Testis (tissue), 3 donors: ENCODE results near the gene TDRD12. TPM values are rescaled to one million over a fixed set of nuclear protein-coding genes. Genes with fewer than 3 reads are reported as not detected.

Source experiments
- DNase-seq: peaks from one replicate; pipeline ENCODE4 v3.0.0-alpha.2; 2019
- H3K27ac ChIP-seq, 2 donors: fragments of 200-600 bp; sonication (generic); one replicate each; pipeline ENCODE4 v1.5.1; 2019
- H3K27me3 ChIP-seq: fragments of 200-600 bp; sonication (generic); one replicate; pipeline ENCODE4 v1.5.1; 2019
- H3K36me3 ChIP-seq: fragments of 200-600 bp; sonication (generic); one replicate; pipeline ENCODE4 v1.5.1; 2017; ENCODE audit warnings: low read depth; ENCODE audit errors: missing control alignments
- H3K4me1 ChIP-seq: fragments of 200-600 bp; sonication (generic); one replicate; pipeline ENCODE4 v1.5.1; 2019
- H3K4me3 ChIP-seq, 2 donors: fragments of 200-600 bp; sonication (generic); one replicate each; pipeline ENCODE4 v1.5.1; 2017 to 2019
- H3K9me3 ChIP-seq: fragments of 200-600 bp; sonication (generic); one replicate; pipeline ENCODE4 v1.5.1; 2017
- POLR2A ChIP-seq: fragments of 450-650 bp; IDR thresholded peaks from one replicate; pipeline ENCODE4 v1.6.1; 2017; ENCODE audit warnings: antibody characterized with exemption, mild to moderate bottlenecking, moderate library complexity
- WGBS, 2 donors: methylation state at CpG; one replicate each; pipeline ENCODE4 v1.1.5; 2018; 5-methylcytosine and 5-hydroxymethylcytosine counted together
- intact Hi-C: fragments of 100-400 bp; cut with DNase I; formaldehyde crosslinking; loops from one replicate; pipeline ENCODE4 v1.15.1; 2023; ENCODE audit warnings: low total_unique reads
- polyA plus RNA-seq: library from polyadenylated mRNA; stranded (reverse); fragments of 350-450 nt; fragmentation: Illumina TruSeq; extraction: RNeasy Lipid Tissue Mini Kit (QIAGEN cat#74804); gene quantifications from one replicate; pipeline ENCODE4 v1.2.3, GENCODE V29; 2014; ENCODE audit warnings: low read depth, low replicate concordance; ENCODE audit not compliant: insufficient read depth
- total RNA-seq, 2 donors: library from RNA; depleted of rRNA; stranded (reverse); fragments of >200 nt; gene quantifications; one replicate each; pipeline ENCODE4 v1.2.3, GENCODE V29; 2016
- TF ChIP-seq, protein P1 (sequence below), 3 experiments: fragments of 450-650 bp in 2 of 3; fragments of 200-600 bp in 1 of 3; sonication (generic) in 1 of 3; IDR thresholded peaks; one replicate each; pipeline ENCODE4 v1.5.1; 2016 to 2019; ENCODE audit warnings: antibody characterized with exemption in 3 of 3, mild to moderate bottlenecking in 2 of 3, moderate library complexity in 1 of 3

TDRD12 gene
- total and polyA plus RNA-seq, 3 donors from 2014 or later = 24.3 to 33.4 (median 30.6) TPM

DNA sequence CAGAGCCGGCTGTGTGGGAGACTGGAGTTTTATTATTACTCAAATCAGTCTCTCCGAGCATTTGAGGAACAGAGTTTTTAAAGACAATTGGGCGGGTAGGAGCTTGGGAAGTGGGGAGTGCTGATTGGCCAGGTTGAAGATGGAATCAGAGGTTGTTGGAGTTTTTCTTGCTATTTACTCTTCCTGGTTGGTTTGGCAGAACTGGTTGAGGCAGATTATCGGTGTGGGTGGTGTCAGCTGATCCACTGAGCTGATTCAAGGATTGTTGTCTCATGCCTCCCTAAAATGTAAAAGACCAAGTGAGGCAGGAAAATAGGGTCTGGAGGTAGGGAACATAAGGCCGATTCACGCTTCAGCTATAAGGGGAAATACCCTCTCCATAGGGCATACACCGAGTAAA, 1.3 kb upstream of the TDRD12 start:
- intact Hi-C loops = no loop called here
- TF ChIP-seq, protein P1, sequence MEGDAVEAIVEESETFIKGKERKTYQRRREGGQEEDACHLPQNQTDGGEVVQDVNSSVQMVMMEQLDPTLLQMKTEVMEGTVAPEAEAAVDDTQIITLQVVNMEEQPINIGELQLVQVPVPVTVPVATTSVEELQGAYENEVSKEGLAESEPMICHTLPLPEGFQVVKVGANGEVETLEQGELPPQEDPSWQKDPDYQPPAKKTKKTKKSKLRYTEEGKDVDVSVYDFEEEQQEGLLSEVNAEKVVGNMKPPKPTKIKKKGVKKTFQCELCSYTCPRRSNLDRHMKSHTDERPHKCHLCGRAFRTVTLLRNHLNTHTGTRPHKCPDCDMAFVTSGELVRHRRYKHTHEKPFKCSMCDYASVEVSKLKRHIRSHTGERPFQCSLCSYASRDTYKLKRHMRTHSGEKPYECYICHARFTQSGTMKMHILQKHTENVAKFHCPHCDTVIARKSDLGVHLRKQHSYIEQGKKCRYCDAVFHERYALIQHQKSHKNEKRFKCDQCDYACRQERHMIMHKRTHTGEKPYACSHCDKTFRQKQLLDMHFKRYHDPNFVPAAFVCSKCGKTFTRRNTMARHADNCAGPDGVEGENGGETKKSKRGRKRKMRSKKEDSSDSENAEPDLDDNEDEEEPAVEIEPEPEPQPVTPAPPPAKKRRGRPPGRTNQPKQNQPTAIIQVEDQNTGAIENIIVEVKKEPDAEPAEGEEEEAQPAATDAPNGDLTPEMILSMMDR (IDR thresholded peaks at IDR 0.05) = no peak
- no peak for TF ChIP-seq POLR2A
- WGBS, 2 donors = 89 to 90% methylated on average over 7 of the region's 7 CpGs
- Histone ChIP-seq H3K27ac (no peak overlapping the region), H3K27me3 (no peaks in the 10 kb centered on the region), H3K9me3 (no peaks in the 10 kb centered on the region), H3K4me1 (no peaks in the 10 kb centered on the region), H3K4me3 (no peak overlapping the region), H3K36me3 (no peaks in the 10 kb centered on the region)
- no peak for DNase-seq

DNA sequence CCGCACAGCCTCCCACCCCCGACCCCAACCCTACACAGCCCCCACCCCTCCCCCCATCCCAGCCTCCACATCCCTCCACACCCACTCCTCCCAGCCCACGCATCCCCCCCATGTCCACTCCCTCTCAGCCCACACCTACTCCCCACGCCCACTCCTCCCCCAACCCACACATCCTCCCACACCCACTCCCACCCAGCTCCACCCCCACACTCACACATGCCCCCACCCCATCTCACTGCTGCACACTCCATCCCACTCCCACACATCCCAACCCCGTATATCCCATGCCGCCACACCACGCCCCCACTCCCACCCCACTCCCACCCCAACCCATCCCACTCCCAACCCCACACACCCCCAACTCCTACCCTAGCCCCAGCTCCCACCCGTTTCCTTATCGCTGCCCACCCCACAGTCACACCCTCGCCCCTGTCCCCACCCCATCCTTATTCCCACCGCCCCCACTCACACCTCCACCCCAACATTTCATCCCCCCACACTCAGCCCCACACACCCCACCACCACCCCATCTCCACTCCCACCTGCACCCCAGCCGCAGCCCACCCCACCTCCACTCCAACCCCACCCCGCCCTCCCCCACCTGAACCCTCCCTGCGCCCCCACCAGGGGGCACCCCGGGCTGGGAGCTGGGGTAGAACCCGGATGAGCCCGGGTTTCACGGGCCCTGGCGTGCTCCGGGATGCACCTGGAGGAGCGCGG, 809 bp downstream of the TDRD12 start:
- 52 to 82% methylated on average over 9 to 19 of the region's 22 CpGs for WGBS, 2 donors
- DNase-seq = peak; percentile 21
- Histone ChIP-seq H3K4me3 (peak overlapping the region; percentile 7 to 44), H3K9me3 (no peaks in the 10 kb centered on the region), H3K36me3 (no peaks in the 10 kb centered on the region), H3K27ac (no peak overlapping the region), H3K27me3 (no peaks in the 10 kb centered on the region), H3K4me1 (no peaks in the 10 kb centered on the region)
- no peak for TF ChIP-seq POLR2A
- TF ChIP-seq, protein P1 (IDR thresholded peaks at IDR 0.05) = no peak
- intact Hi-C loops = no loop called here

DNA sequence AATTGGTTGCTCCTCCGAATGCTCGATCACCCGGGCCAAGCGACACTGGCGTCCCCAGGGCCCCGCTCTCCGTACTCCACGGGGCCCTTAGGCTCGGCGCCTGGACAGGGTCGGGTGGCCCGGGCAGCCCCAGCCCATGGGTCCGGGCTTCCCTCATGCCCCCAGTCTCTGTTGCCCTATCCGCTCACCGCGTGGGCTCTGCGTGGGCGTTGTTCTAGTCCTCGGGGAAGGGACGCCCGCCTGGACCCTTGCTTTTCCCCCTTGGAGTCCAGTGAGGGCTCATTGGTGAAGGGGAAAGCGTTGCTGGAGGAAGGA, 1.3 kb downstream of the TDRD12 start:
- H3K4me1 ChIP-seq = no peaks in the 10 kb centered on the region
- no peak for DNase-seq
- intact Hi-C loops = no loop called here
- H3K27ac ChIP-seq = no peak overlapping the region
- no peaks in the 10 kb centered on the region for H3K36me3 ChIP-seq
- H3K9me3 ChIP-seq = no peaks in the 10 kb centered on the region
- 44 to 79% methylated on average over 16 to 22 of the region's 22 CpGs for WGBS, 2 donors
- no peaks in the 10 kb centered on the region for H3K27me3 ChIP-seq
- no peak for TF ChIP-seq POLR2A
- TF ChIP-seq, protein P1 (IDR thresholded peaks at IDR 0.05) = no peak
- peak overlapping the region; percentile 7 to 41 for H3K4me3 ChIP-seq

DNA sequence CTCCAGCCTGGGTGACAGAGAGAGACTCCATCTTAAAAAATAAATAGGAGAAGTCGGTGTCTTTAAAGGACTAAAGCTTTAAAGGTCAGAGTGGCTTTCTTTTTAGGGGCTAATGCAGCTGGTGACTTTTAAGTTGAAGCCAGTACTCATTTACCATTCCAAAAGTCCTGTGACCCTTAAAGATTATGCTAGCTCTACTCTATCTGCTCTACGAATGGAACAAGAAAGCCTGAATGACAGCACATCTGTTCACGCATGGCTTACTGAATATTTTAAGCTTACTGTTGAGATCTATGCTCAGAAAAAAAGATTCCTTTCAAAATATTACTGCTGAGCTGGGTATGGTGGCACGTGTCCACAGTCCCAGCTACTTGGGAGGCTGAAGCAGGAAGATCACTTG, 16.4 kb downstream of the TDRD12 start:
- no peak overlapping the region for H3K4me3 ChIP-seq
- 78 to 84% methylated on average over 4 of the region's 4 CpGs for WGBS, 2 donors
- TF ChIP-seq, protein P1 (IDR thresholded peaks at IDR 0.05) = no peak
- TF ChIP-seq POLR2A = no peak
- DNase-seq = no peak
- intact Hi-C loops = no loop called here
- no peaks in the 10 kb centered on the region for H3K36me3 ChIP-seq
- H3K4me1 ChIP-seq = no peaks in the 10 kb centered on the region
- no peak overlapping the region for H3K27ac ChIP-seq
- H3K9me3 ChIP-seq = no peaks in the 10 kb centered on the region
- no peaks in the 10 kb centered on the region for H3K27me3 ChIP-seq

DNA sequence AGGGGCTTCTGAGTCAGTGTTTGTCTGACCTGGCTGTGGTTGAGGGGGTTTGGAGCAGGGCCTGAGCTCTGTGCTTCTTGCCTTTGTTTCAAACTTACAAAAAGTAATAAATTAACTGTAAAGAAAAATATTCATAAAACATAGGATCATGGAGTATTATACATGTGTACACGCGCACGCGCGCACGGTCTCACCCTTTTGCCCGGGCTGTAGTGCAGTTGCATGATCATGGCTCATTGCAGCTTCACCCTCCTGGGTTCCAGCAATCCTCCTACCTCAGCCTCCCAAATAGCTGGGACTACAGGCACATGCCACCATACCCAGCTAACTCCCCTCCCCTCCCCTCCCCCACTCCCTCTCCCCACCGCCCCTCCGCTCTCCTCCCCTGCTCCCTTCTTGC, 23.5 kb downstream of the TDRD12 start:
- WGBS, 2 donors = 97 to 98% methylated on average over 9 of the region's 9 CpGs
- no peak for DNase-seq
- H3K36me3 ChIP-seq = no peaks in the 10 kb centered on the region
- H3K27ac ChIP-seq = no peak overlapping the region
- H3K27me3 ChIP-seq = no peaks in the 10 kb centered on the region
- no peak overlapping the region for H3K4me3 ChIP-seq
- no peaks in the 10 kb centered on the region for H3K9me3 ChIP-seq
- intact Hi-C loops = no loop called here
- no peaks in the 10 kb centered on the region for H3K4me1 ChIP-seq
- TF ChIP-seq, protein P1 (IDR thresholded peaks at IDR 0.05) = no peak
- no peak for TF ChIP-seq POLR2A
